ENCODE results near the gene USP17L18.
"Not testable (repeated sequence)": the region's sequence is repeated elsewhere in the genome, so short reads cannot be mapped to it uniquely, and the experiment has no call there.

Gene USP17L18

DNA sequence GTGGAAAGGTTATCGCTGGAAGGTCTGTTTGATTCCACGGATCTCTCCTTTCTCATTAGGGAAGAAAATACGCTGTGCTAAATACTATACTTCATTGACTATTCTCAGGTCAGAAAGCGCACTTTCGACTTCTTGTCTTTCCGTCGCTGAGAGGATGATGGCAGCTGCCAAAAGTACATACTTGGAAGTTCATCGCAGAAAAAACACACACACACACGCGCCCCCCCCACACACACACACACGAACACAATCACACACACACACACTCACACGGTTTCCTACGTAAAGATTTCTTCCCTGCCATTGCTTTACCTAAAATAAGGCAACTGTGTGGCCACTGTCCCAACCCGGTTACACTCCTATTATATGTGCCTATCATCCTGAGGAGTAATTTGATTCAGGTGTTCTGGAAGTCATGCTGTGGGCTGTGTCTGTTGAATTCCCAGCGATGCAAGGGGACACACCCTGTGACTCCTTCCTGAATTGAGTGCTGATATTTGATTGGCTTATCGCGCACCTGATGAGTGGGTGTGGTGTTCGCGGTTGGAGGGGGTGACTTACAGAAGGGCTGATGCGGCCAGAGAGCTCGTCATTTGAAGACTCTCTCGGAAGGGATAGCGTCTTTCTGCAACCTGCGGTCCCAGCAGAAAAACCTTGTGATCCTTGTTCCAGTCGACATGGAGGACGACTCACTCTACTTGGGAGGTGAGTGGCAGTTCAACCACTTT lies at the start of gene USP17L18:
Gene USP17L18 (plus strand): TSS at position 678 of the 728 bp plus-strand sequence. CDS start 0 bp downstream, at position 678.
- DNase-seq (ENCODE audit: low read depth): not testable (repeated sequence)

GRCh38 chr4:9210357-9210756 lies 38.1 kb upstream of the USP17L18 start, which contains the start of gene USP17L10:
Gene USP17L10, plus strand, starts transcription at chr4:9210657. Its CDS starts 0 bp downstream, at chr4:9210657.
- not testable (repeated sequence) for DNase-seq (ENCODE audit: low read depth)

DNA sequence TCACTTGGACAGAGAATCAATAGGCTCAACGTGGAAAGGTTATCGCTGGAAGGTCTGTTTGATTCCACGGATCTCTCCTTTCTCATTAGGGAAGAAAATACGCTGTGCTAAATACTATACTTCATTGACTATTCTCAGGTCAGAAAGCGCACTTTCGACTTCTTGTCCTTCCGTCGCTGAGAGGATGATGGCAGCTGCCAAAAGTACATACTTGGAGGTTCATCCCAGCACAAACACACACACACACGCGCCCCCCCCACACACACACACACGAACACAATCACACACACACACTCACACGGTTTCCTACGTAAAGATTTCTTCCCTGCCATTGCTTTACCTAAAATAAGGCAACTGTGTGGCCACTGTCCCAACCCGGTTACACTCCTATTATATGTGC lies 33.7 kb upstream of the USP17L18 start:
- DNase-seq (ENCODE audit: low read depth): not testable (repeated sequence)

- DNase-seq (ENCODE audit: low read depth): not testable (repeated sequence)
Measured at GRCh38 chr4:9215105-9215504, 33.3 kb upstream of the USP17L18 start, which contains the start of gene USP17L11. Gene USP17L11, plus strand, starts transcription at chr4:9215405. Its CDS starts 0 bp downstream, at chr4:9215405.

- not testable (repeated sequence) for DNase-seq (ENCODE audit: low read depth)
Measured at GRCh38 chr4:9219852-9220251, 28.6 kb upstream of the USP17L18 start, which contains the start of gene USP17L12. Gene USP17L12, plus strand, starts transcription at chr4:9220152. Its CDS starts 0 bp downstream, at chr4:9220152.

GRCh38 chr4:9224596-9224995 lies 23.8 kb upstream of the USP17L18 start, which contains the start of gene USP17L13:
Gene USP17L13, plus strand, starts transcription at chr4:9224896. Its CDS starts 0 bp downstream, at chr4:9224896.
- not testable (repeated sequence) for DNase-seq (ENCODE audit: low read depth)

- not testable (repeated sequence) for DNase-seq (ENCODE audit: low read depth)
Measured at GRCh38 chr4:9230249-9230648, 18.2 kb upstream of the USP17L18 start.

- not testable (repeated sequence) for DNase-seq (ENCODE audit: low read depth)
Measured at GRCh38 chr4:9234085-9234484, 14.3 kb upstream of the USP17L18 start, which contains the start of gene USP17L15. Gene USP17L15, plus strand, starts transcription at chr4:9234385. Its CDS starts 0 bp downstream, at chr4:9234385.

DNA sequence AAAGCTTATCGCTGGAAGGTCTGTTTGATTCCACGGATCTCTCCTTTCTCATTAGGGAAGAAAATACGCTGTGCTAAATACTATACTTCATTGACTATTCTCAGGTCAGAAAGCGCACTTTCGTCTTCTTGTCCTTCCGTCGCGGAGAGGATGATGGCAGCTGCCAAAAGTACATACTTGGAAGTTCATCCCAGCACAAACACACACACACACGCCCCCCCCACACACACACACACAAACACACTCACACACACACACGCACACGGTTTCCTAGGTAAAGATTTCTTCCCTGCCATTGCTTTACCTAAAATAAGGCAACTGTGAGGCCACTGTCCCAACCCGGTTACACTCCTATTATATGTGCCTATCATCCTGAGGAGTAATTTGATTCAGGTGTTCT lies 10.0 kb upstream of the USP17L18 start:
- not testable (repeated sequence) for DNase-seq (ENCODE audit: low read depth)

GRCh38 chr4:9243579-9243978 lies 4.9 kb upstream of the USP17L18 start, which contains the start of gene USP17L17:
Gene USP17L17, plus strand, starts transcription at chr4:9243879. Its CDS starts 0 bp downstream, at chr4:9243879.
- DNase-seq (ENCODE audit: low read depth): not testable (repeated sequence)

DNA sequence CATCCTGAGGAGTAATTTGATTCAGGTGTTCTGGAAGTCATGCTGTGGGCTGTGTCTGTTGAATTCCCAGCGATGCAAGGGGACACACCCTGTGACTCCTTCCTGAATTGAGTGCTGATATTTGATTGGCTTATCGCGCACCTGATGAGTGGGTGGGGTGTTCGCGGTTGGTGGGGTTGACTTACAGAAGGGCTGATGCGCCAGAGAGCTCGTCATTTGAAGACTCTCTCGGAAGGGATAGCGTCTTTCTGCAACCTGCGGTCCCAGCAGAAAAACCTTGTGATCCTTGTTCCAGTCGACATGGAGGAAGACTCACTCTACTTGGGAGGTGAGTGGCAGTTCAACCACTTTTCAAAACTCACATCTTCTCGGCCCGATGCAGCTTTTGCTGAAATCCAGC lies 4.6 kb downstream of the USP17L18 start, which contains the start of gene USP17L19:
Gene USP17L19 (plus strand): TSS at position 301 of the 400 bp plus-strand sequence. CDS start 0 bp downstream, at position 301.
- not testable (repeated sequence) for DNase-seq (ENCODE audit: low read depth)

- DNase-seq (ENCODE audit: low read depth): not testable (repeated sequence)
Measured at GRCh38 chr4:9257824-9258223, 9.4 kb downstream of the USP17L18 start, which contains the start of gene USP17L20. Gene USP17L20, plus strand, starts transcription at chr4:9258124. Its CDS starts 0 bp downstream, at chr4:9258124.

- DNase-seq (ENCODE audit: low read depth): not testable (repeated sequence)
Measured at GRCh38 chr4:9262572-9262971, 14.1 kb downstream of the USP17L18 start, which contains the start of gene USP17L21. Gene USP17L21, plus strand, starts transcription at chr4:9262872. Its CDS starts 0 bp downstream, at chr4:9262872.

DNA sequence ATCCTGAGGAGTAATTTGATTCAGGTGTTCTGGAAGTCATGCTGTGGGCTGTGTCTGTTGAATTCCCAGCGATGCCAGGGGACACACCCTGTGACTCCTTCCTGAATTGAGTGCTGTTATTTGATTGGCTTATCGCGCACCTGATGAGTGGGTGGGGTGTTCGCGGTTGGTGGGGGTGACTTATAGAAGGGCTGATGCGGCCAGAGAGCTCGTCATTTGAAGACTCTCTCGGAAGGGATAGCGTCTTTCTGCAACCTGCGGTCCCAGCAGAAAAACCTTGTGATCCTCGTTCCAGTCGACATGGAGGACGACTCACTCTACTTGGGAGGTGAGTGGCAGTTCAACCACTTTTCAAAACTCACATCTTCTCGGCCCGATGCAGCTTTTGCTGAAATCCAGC lies 18.9 kb downstream of the USP17L18 start, which contains the start of gene USP17L22:
Gene USP17L22 (plus strand): TSS at position 301 of the 400 bp plus-strand sequence. CDS start 0 bp downstream, at position 301.
- DNase-seq (ENCODE audit: low read depth): not testable (repeated sequence)

GRCh38 chr4:9271719-9272118 lies 23.3 kb downstream of the USP17L18 start:
- not testable (repeated sequence) for DNase-seq (ENCODE audit: low read depth)

Measured in activated T-cell treated with anti-CD3 and anti-CD28 coated beads for 48 hours (primary cell).